Gastroesophageal sphincter (tissue), 4 donors: ENCODE results near the gene PDE5A. TPM values are rescaled to one million over a fixed set of nuclear protein-coding genes. Genes with fewer than 3 reads are reported as not detected.
A peak's percentile ranks its signal among the peaks of the same experiment; 100 is the strongest.

Experiments used
- ATAC-seq: fragments of 150-250 bp; one replicate; pipeline ENCODE4 v1.9.1; 2016; ENCODE audit warnings: mild to moderate bottlenecking, moderate library complexity
- H3K27ac ChIP-seq, 4 donors: fragments of 200-600 bp; sonication (generic) in 3 of 4; 1 replicate in 3 of 4; 2 replicates in 1 of 4; pipeline ENCODE4 v1.5.1; 2016 to 2019
- H3K27me3 ChIP-seq: fragments of 200-600 bp; sonication (generic); one replicate; pipeline ENCODE4 v1.5.1; 2019
- H3K36me3 ChIP-seq, 2 donors: fragments of 200-600 bp; sonication (generic); one replicate each; pipeline ENCODE4 v1.5.1; 2019; ENCODE audit warnings: control low read depth in 1 of 2
- H3K4me1 ChIP-seq, 3 donors: fragments of 200-600 bp; sonication (generic); 1 replicate in 2 of 3; 2 replicates in 1 of 3; pipeline ENCODE4 v1.5.1; 2016 to 2019; ENCODE audit warnings: control low read depth in 2 of 3
- H3K4me3 ChIP-seq, 2 donors: fragments of 200-600 bp; sonication (generic); one replicate each; pipeline ENCODE4 v1.5.1; 2019; ENCODE audit warnings: mild to moderate bottlenecking in 1 of 2, moderate library complexity in 1 of 2
- H3K9me3 ChIP-seq, 3 donors: fragments of 200-600 bp; sonication (generic); one replicate each; pipeline ENCODE4 v1.5.1; 2017 to 2019; ENCODE audit warnings: control low read depth in 2 of 3
- EP300 ChIP-seq: sonication (generic); formaldehyde crosslinking; IDR thresholded peaks from one replicate; pipeline ENCODE4 v1.6.1; 2017; ENCODE audit warnings: antibody characterized with exemption, mild to moderate bottlenecking
- POLR2A ChIP-seq, 2 donors: fragments of 450-650 bp; IDR thresholded peaks; one replicate each; pipeline ENCODE4 v1.6.1; 2017; ENCODE audit warnings: antibody characterized with exemption in 2 of 2, mild to moderate bottlenecking in 2 of 2, moderate library complexity in 1 of 2
- POLR2AphosphoS5 ChIP-seq: sonication (generic); formaldehyde crosslinking; IDR thresholded peaks from one replicate; pipeline ENCODE4 v1.6.1; 2017; ENCODE audit warnings: antibody characterized with exemption
- WGBS, 2 donors: methylation state at CpG; one replicate each; pipeline ENCODE4 v1.1.5; 2018; ENCODE audit warnings: low coverage in 1 of 2; 5-methylcytosine and 5-hydroxymethylcytosine counted together
- total RNA-seq, 4 donors: library from RNA; depleted of rRNA; stranded (reverse); fragments of >200 nt; gene quantifications; one replicate each; pipeline ENCODE4 v1.1.0, GENCODE V29; 2016
- TF ChIP-seq, protein P1 (sequence below), 4 experiments: fragments of 200-600 bp in 2 of 4; fragments of 450-650 bp in 2 of 4; sonication (generic) in 1 of 4; IDR thresholded peaks; one replicate each; pipeline ENCODE4 v1.5.1; 2017 to 2019; ENCODE audit warnings: antibody characterized with exemption in 4 of 4, mild to moderate bottlenecking in 2 of 4, moderate library complexity in 2 of 4

The PDE5A gene
- total RNA-seq, 4 donors from 2014 or later, result 126 to 358 (median 212) TPM

GRCh38 chr4:119525771-119526712 is 102.6 kb downstream of the PDE5A start:
- H3K4me3 ChIP-seq, result no peak overlapping the region
- H3K27ac ChIP-seq, result peak overlapping the region; percentile 43 to 81 (median 78)
- TF ChIP-seq, protein P1, sequence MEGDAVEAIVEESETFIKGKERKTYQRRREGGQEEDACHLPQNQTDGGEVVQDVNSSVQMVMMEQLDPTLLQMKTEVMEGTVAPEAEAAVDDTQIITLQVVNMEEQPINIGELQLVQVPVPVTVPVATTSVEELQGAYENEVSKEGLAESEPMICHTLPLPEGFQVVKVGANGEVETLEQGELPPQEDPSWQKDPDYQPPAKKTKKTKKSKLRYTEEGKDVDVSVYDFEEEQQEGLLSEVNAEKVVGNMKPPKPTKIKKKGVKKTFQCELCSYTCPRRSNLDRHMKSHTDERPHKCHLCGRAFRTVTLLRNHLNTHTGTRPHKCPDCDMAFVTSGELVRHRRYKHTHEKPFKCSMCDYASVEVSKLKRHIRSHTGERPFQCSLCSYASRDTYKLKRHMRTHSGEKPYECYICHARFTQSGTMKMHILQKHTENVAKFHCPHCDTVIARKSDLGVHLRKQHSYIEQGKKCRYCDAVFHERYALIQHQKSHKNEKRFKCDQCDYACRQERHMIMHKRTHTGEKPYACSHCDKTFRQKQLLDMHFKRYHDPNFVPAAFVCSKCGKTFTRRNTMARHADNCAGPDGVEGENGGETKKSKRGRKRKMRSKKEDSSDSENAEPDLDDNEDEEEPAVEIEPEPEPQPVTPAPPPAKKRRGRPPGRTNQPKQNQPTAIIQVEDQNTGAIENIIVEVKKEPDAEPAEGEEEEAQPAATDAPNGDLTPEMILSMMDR (IDR thresholded peaks at IDR 0.05), result no peak
- peaks cover 0 to 37% of the 10 kb centered on the region in 2 donors for H3K36me3 ChIP-seq
- peak; percentile 42 for ATAC-seq
- no peaks in the 10 kb centered on the region for H3K27me3 ChIP-seq
- H3K9me3 ChIP-seq, result no peaks in the 10 kb centered on the region
- 35% methylated on average over 3 of the region's 3 CpGs; no CpG with 5 or more reads in 1 of the 2 donors for WGBS, 2 donors
- peaks cover 16 to 92% (median 19%) of the 10 kb centered on the region in 3 donors for H3K4me1 ChIP-seq

DNA sequence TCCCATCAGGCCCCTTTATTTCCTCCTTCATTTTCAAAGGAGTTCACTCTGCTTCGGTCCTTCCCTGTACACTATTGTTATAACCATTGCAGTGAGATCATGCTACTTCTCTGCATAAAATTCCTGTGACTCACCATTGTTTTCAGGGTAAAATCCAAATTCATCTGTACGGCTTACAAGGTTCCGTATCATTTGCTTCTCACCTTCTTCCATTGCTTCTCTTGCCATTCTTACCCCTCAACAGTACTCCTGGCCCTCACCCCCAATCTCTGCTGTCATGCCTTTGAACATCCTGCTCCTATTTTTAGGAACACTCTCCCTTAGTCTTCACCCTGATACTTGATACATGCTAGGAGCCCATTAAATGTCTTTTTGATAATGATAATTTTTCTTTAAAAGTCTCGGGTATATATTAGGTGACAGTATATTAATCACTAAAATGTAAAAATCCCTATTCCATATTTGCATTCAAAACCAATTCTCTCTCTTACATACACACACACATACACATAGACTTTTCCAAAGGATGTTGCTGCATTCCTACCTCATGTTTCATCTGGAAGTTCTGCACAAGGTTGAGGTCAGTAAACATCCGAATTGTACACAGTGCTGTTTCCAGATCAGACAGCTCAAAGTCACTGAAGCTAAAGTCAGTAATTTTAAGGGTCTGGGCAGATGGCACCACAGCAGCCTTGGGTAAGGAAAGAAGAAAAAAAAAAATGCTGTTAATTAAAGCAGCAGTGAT is 103.4 kb downstream of the PDE5A start:
- Histone ChIP-seq H3K4me1 (peaks cover 16 to 96% (median 19%) of the 10 kb centered on the region in 3 donors), H3K36me3 (peaks cover 0 to 44% of the 10 kb centered on the region in 2 donors), H3K9me3 (no peaks in the 10 kb centered on the region), H3K4me3 (no peak overlapping the region), H3K27ac (peak overlapping the region; percentile 67 to 81 (median 78)), H3K27me3 (no peaks in the 10 kb centered on the region)
- peak; percentile 55 for ATAC-seq
- TF ChIP-seq, protein P1 (IDR thresholded peaks at IDR 0.05), result no peak
- TF ChIP-seq POLR2AphosphoS5, result peak; percentile 11
- 8 to 21% methylated on average over 5 of the region's 5 CpGs for WGBS, 2 donors

- Histone ChIP-seq H3K36me3 (peaks cover 0 to 38% of the 10 kb centered on the region in 2 donors), H3K4me3 (no peak overlapping the region), H3K27ac (peak overlapping the region in 3 of 4 donors; percentile 78 to 81 (median 79)), H3K4me1 (peaks cover 19 to 94% (median 26%) of the 10 kb centered on the region in 3 donors), H3K9me3 (no peaks in the 10 kb centered on the region), H3K27me3 (no peaks in the 10 kb centered on the region)
- TF ChIP-seq, protein P1 (IDR thresholded peaks at IDR 0.05), result no peak
- TF ChIP-seq EP300, result no peak
- TF ChIP-seq POLR2AphosphoS5, result no peak
- TF ChIP-seq POLR2A (IDR thresholded peaks at IDR 0.05), result no peak
- ATAC-seq, result no peak
These were observed 105.2 kb downstream of the PDE5A start for GRCh38 chr4:119523399-119523798.

GRCh38 chr4:119521268-119521667 is 107.3 kb downstream of the PDE5A start:
- no peak for ATAC-seq
- 89 to 100% methylated on average over 1 to 4 of the region's 4 CpGs for WGBS, 2 donors
- peak overlapping the region; percentile 43 to 81 (median 62) for H3K27ac ChIP-seq

More at GRCh38 chr4:119521268-119521667, 107.3 kb downstream of the PDE5A start:
- TF ChIP-seq, protein P1 (IDR thresholded peaks at IDR 0.05), result no peak
- no peak for TF ChIP-seq EP300
- no peak for TF ChIP-seq POLR2A (IDR thresholded peaks at IDR 0.05)
- no peak for TF ChIP-seq POLR2AphosphoS5
- Histone ChIP-seq H3K4me1 (peaks cover 22 to 93% (median 24%) of the 10 kb centered on the region in 3 donors), H3K27me3 (no peaks in the 10 kb centered on the region), H3K9me3 (no peaks in the 10 kb centered on the region), H3K4me3 (no peak overlapping the region), H3K36me3 (peaks cover 0 to 55% of the 10 kb centered on the region in 2 donors)
